ENCODE results near the gene ABCC3.

ABCC3 gene

GRCh38 chr17:50608700-50609379 is 25.8 kb upstream of the ABCC3 start:
- DNase-seq: no peak

- no peak for DNase-seq
Observed at GRCh38 chr17:50609380-50610074, 25.2 kb upstream of the ABCC3 start.

- no peak for DNase-seq
Observed at GRCh38 chr17:50611634-50612033, 23.0 kb upstream of the ABCC3 start.

GRCh38 chr17:50612281-50612680 is 22.4 kb upstream of the ABCC3 start:
- DNase-seq: no peak

- DNase-seq: no peak
Observed at GRCh38 chr17:50613007-50613992, 21.4 kb upstream of the ABCC3 start.

GRCh38 chr17:50614471-50615051 is 20.1 kb upstream of the ABCC3 start:
- no peak for DNase-seq

GRCh38 chr17:50615828-50616227 is 18.9 kb upstream of the ABCC3 start:
- DNase-seq: no peak

GRCh38 chr17:50618300-50618699 is 16.4 kb upstream of the ABCC3 start:
- DNase-seq: no peak

GRCh38 chr17:50618941-50619340 is 15.7 kb upstream of the ABCC3 start:
- DNase-seq: no peak

- no peak for DNase-seq
Observed at GRCh38 chr17:50619489-50619888, 15.2 kb upstream of the ABCC3 start.

- DNase-seq: no peak
Observed at GRCh38 chr17:50620237-50620636, 14.4 kb upstream of the ABCC3 start.

- no peak for DNase-seq
Observed at GRCh38 chr17:50620858-50621257, 13.8 kb upstream of the ABCC3 start.

GRCh38 chr17:50621574-50622031 is 13.1 kb upstream of the ABCC3 start:
- DNase-seq: no peak

GRCh38 chr17:50624321-50624934 is 10.3 kb upstream of the ABCC3 start:
- no peak for DNase-seq

GRCh38 chr17:50625032-50625871 is 9.4 kb upstream of the ABCC3 start:
- DNase-seq: no peak

GRCh38 chr17:50626037-50626574 is 8.6 kb upstream of the ABCC3 start:
- DNase-seq: peak; percentile 48

- DNase-seq: no peak
Observed at GRCh38 chr17:50627036-50627781, 7.5 kb upstream of the ABCC3 start.

- DNase-seq: no peak
Observed at GRCh38 chr17:50627782-50628601, 6.7 kb upstream of the ABCC3 start.

- DNase-seq: no peak
Observed at GRCh38 chr17:50629902-50630301, 4.8 kb upstream of the ABCC3 start.
